ENCODE measurements around the gene PDE4B. TPM values are rescaled to one million over a fixed set of nuclear protein-coding genes. Genes with fewer than 3 reads are reported as not detected.

The PDE4B gene
- total RNA-seq, 1 donor from 2014 or later: 3.8 TPM

DNA sequence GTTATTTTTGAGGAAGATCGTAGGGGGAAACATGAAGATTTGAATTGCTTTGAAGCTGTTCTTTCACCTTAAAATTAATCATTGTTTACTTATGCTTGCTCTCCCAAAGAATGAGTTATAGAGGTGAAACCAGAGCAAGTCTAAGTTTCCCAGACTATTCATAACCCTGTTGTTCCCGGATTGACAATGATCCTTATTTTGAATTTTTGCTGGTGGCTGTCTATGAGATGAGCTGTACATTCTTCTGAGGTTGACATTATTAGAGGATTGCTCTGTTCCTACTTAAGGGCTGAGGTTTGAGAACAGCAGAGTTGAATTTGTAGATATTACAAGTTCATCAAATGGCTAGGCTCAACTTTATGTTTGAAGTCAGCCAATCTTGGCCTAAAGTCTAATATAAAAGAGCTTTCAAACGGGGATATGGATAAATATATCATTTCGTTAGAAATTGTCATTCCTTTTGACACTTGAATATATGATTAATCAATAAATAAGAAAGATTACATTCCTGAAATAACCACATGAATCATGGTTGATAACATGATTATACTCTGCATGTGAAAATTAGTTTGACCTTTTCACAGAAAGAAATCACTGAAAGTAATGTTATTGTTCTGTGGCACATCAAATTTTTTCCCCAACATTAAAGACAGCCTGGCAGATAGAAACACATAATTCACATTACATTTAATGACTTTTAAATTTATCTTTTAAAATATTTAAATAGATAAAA is 19.1 kb upstream of the PDE4B start:
- no peak for DNase-seq (ENCODE audit: low read depth)
- no peak overlapping the region for H3K4me3 ChIP-seq (ENCODE audit: low read depth, low read length)
- TF ChIP-seq, protein P1, sequence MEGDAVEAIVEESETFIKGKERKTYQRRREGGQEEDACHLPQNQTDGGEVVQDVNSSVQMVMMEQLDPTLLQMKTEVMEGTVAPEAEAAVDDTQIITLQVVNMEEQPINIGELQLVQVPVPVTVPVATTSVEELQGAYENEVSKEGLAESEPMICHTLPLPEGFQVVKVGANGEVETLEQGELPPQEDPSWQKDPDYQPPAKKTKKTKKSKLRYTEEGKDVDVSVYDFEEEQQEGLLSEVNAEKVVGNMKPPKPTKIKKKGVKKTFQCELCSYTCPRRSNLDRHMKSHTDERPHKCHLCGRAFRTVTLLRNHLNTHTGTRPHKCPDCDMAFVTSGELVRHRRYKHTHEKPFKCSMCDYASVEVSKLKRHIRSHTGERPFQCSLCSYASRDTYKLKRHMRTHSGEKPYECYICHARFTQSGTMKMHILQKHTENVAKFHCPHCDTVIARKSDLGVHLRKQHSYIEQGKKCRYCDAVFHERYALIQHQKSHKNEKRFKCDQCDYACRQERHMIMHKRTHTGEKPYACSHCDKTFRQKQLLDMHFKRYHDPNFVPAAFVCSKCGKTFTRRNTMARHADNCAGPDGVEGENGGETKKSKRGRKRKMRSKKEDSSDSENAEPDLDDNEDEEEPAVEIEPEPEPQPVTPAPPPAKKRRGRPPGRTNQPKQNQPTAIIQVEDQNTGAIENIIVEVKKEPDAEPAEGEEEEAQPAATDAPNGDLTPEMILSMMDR (conservative IDR thresholded peaks at IDR 0.05; ENCODE audit: low read depth, low read length): no peak

DNA sequence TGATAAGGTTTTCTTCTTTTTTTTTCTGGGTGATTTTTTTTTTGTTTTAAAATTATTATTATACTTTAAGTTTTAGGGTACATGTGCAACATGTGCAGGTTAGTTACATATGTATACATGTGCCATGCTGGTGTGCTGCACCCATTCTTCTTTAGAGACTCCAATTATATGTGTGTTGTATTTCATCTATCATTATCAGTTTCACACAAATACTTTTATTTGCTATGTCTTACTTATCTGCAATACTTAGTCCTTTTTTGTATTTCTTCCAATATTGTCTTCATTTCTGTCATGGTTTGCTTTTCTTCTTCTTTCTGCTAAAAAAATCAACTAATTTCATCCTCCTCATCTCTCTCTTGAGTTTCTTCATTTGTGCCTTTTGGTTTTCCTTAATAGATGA is 3.9 kb upstream of the PDE4B start:
- no peak overlapping the region for H3K4me3 ChIP-seq (ENCODE audit: low read depth, low read length)
- DNase-seq (ENCODE audit: low read depth): no peak
- TF ChIP-seq, protein P1 (conservative IDR thresholded peaks at IDR 0.05; ENCODE audit: low read depth, low read length): no peak

DNA sequence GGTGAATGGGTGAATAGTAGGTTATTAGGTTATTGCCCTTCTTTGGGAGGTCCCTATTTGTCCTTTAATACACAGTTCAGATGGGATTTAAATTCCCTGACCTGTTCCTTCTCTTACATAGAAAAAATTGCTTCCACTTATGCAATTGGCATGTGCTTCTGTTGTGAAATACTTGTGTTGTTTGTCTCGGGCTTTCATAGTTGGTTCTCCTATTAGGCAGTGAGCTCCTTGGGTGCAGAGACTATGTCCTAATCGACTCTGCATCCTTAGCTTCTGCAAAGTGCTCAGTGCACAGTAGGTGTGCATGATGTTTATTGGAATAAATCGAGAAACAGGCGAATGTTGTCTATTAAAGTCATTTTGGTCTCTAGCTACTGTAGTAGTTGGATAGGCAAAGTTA is 1.3 kb upstream of the PDE4B start:
- H3K4me3 ChIP-seq (ENCODE audit: low read depth, low read length): no peak overlapping the region
- TF ChIP-seq, protein P1 (conservative IDR thresholded peaks at IDR 0.05; ENCODE audit: low read depth, low read length): no peak
- DNase-seq (ENCODE audit: low read depth): no peak

DNA sequence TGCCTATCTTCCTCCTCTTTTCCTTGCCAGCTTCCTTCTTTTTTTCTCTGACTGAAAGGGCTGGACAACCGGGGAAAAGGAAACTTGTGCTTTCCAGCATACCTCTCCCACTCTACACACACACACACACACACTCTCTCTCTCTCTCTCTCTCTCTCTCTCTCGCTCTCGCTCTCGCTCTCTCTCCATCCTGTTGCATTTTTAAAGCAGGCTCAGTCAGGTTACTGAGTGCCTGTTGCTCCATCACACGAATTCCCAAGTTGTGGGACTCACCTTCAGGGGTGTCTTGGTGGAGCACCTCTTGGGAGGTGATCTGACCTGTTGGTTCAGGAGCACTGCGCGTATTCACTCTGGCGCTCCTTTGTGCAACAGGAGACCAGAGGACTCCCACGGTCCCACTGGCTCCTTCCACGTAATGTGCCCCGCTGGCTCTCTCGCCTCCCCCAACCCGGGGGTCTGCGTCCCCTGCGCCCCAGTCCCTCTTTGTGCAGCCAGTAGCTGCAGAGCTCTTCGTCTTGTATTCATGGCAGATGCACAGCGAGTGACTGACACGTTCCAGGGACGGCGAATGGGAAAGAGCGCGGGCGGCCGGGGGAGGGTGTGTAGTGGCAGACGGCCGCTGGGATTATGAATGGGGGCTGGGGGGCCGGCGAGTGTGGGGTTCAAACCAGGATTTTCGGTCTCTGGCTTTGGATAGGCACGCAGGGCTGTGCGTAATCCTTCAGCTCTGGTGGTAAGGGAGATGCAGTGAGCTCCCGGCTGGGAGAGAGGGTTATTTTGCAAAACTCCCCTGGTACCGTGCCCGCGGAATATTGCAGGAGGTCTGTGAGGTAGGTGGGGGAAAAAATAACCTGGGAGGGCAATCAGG is 660 bp upstream of the PDE4B start:
- TF ChIP-seq, protein P1 (conservative IDR thresholded peaks at IDR 0.05; ENCODE audit: low read depth, low read length): no peak
- H3K4me3 ChIP-seq (ENCODE audit: low read depth, low read length): no peak overlapping the region
- DNase-seq (ENCODE audit: low read depth): no peak

DNA sequence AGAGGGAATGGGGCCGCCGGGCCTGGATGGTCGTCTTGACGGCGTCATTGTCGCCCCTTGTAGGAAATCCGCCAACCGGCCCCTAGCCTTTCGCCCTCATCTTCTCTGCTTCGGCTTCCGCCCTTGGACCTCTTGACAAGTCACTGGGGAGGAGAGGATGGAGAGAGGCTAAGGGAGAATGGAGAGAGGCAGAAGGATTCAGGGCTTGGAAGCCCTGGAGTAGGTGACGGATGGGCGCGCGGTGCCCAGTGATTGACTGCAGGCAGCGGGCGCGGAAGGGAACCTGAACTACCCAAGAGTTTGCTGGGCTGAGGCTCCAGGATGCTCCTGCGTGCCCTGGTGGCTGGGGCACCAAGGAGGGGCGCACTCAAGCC is 651 bp downstream of the PDE4B start:
- DNase-seq (ENCODE audit: low read depth): no peak
- no peak overlapping the region for H3K4me3 ChIP-seq (ENCODE audit: low read depth, low read length)
- TF ChIP-seq, protein P1 (conservative IDR thresholded peaks at IDR 0.05; ENCODE audit: low read depth, low read length): no peak

DNA sequence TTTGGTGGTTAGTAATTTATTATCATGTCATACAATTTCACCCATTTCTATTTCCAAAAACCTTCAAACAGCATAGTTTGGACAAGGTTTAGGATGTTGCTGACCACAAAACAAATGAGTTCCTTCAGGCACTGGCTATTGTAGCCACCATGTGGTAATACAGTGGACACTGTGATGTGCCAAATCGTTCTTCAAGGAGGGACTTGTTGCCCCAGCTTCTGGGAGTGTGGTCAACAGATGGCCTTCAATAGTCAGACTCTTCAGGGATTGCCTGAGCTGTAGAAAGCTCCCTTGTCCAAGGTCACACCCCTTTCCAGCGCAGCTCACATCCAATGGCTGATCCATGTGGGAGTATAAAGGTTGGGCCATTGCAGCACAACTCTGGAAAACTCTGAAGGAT is 2.6 kb downstream of the PDE4B start:
- H3K4me3 ChIP-seq (ENCODE audit: low read depth, low read length): no peak overlapping the region
- DNase-seq (ENCODE audit: low read depth): no peak
- TF ChIP-seq, protein P1 (conservative IDR thresholded peaks at IDR 0.05; ENCODE audit: low read depth, low read length): no peak

All from epithelial cell of proximal tubule (primary cell).